ENCODE results near the gene MVD. TPM values are rescaled to one million over a fixed set of nuclear protein-coding genes. Genes with fewer than 3 reads are reported as not detected.

The MVD gene
- total and polyA plus RNA-seq, 2 of the 13 experiments (the other 11 are each of a cell fraction or from before 2014, with no cell fraction given): 28.1 to 187 TPM

DNA sequence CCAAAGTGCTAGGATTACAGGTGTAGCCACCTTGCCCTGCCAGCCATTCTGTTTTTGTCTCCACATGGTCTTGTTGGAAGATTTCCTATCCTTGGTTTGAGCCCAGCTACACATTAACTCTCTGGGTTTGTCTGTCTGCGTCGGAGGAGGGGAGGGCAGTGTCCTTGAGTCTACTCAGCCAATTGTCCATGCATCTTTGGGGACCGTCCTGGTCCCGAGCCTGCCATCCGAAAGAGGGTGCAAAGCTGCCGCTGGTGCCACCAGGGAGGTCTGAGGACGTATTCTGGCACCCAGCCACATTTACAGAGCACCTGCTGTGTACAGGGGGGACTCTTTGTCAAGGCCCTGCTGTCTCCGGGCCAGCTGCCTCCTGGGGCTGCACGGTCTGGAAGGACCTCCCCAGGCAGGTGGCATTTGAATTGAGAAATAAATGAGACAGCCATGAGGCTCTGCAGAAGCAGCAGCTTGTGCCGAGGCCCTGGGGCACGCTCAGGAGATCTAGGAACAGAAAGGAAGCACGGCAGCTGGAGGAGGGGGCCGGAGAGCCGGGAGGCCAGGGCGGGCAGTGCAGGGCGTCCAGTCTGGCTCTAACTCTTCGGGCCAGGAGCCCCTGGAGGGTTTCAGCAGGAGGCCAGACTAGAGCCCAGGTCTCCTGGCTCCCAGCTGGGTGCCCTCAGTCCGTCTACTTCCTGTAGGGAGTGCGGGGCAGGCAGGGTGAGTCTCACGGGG, 13.5 kb downstream of the MVD start (continued):
- TF ChIP-seq HINFP (CRISPR knock-in tag; IDR thresholded peaks at IDR 0.05; ENCODE audit: low read depth): no peak
- TF ChIP-seq ZBTB38 (CRISPR knock-in tag; IDR thresholded peaks at IDR 0.05): no peak
- TF ChIP-seq MTERF4 (CRISPR knock-in tag; IDR thresholded peaks at IDR 0.05): no peak
- TF ChIP-seq ZFAT (CRISPR knock-in tag; conservative IDR thresholded peaks at IDR 0.05): no peak
- TF ChIP-seq, protein P1, sequence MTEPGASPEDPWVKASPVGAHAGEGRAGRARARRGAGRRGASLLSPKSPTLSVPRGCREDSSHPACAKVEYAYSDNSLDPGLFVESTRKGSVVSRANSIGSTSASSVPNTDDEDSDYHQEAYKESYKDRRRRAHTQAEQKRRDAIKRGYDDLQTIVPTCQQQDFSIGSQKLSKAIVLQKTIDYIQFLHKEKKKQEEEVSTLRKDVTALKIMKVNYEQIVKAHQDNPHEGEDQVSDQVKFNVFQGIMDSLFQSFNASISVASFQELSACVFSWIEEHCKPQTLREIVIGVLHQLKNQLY (CRISPR knock-in tag; IDR thresholded peaks at IDR 0.05): no peak
- peak; percentile 58; the same call in 1 of the 2 replicates for TF ChIP-seq ZNF138 (CRISPR knock-in tag; IDR thresholded peaks at IDR 0.05; ENCODE audit: low read depth)
- no peak for TF ChIP-seq ZNF232 (CRISPR knock-in tag; IDR thresholded peaks at IDR 0.05; ENCODE audit: borderline replicate concordance)
- TF ChIP-seq MIER2 (CRISPR knock-in tag; IDR thresholded peaks at IDR 0.05): no peak
- TF ChIP-seq MXI1 (IDR thresholded peaks at IDR 0.05; ENCODE audit: borderline replicate concordance, low read depth, low read length): no peak
- TF ChIP-seq IRF2 (CRISPR knock-in tag; IDR thresholded peaks at IDR 0.05): no peak
- TF ChIP-seq HES4 (CRISPR knock-in tag; IDR thresholded peaks at IDR 0.05; ENCODE audit: borderline replicate concordance): no peak
- TF ChIP-seq KLF16 (CRISPR knock-in tag; IDR thresholded peaks at IDR 0.05): 0 out of 4 replicates have a peak, but pooled peaks of 1 of the 2 experiments have one; percentile 31
- TF ChIP-seq NONO (IDR thresholded peaks at IDR 0.05): no peak
- TF ChIP-seq NONO (CRISPR knock-in tag; conservative IDR thresholded peaks at IDR 0.05): no peak
- no peak for TF ChIP-seq SMC3 (IDR thresholded peaks at IDR 0.05; ENCODE audit: low read length)
- no peak for TF ChIP-seq FOSL1 (CRISPR knock-in tag; IDR thresholded peaks at IDR 0.05; ENCODE audit: borderline replicate concordance)
- TF ChIP-seq, protein P2, sequence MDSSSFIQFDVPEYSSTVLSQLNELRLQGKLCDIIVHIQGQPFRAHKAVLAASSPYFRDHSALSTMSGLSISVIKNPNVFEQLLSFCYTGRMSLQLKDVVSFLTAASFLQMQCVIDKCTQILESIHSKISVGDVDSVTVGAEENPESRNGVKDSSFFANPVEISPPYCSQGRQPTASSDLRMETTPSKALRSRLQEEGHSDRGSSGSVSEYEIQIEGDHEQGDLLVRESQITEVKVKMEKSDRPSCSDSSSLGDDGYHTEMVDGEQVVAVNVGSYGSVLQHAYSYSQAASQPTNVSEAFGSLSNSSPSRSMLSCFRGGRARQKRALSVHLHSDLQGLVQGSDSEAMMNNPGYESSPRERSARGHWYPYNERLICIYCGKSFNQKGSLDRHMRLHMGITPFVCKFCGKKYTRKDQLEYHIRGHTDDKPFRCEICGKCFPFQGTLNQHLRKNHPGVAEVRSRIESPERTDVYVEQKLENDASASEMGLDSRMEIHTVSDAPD (CRISPR knock-in tag; IDR thresholded peaks at IDR 0.05): no peak
- TF ChIP-seq, protein P3, sequence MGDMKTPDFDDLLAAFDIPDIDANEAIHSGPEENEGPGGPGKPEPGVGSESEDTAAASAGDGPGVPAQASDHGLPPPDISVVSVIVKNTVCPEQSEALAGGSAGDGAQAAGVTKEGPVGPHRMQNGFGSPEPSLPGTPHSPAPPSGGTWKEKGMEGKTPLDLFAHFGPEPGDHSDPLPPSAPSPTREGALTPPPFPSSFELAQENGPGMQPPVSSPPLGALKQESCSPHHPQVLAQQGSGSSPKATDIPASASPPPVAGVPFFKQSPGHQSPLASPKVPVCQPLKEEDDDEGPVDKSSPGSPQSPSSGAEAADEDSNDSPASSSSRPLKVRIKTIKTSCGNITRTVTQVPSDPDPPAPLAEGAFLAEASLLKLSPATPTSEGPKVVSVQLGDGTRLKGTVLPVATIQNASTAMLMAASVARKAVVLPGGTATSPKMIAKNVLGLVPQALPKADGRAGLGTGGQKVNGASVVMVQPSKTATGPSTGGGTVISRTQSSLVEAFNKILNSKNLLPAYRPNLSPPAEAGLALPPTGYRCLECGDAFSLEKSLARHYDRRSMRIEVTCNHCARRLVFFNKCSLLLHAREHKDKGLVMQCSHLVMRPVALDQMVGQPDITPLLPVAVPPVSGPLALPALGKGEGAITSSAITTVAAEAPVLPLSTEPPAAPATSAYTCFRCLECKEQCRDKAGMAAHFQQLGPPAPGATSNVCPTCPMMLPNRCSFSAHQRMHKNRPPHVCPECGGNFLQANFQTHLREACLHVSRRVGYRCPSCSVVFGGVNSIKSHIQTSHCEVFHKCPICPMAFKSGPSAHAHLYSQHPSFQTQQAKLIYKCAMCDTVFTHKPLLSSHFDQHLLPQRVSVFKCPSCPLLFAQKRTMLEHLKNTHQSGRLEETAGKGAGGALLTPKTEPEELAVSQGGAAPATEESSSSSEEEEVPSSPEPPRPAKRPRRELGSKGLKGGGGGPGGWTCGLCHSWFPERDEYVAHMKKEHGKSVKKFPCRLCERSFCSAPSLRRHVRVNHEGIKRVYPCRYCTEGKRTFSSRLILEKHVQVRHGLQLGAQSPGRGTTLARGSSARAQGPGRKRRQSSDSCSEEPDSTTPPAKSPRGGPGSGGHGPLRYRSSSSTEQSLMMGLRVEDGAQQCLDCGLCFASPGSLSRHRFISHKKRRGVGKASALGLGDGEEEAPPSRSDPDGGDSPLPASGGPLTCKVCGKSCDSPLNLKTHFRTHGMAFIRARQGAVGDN (CRISPR knock-in tag; IDR thresholded peaks at IDR 0.05): peak; percentile 43
- no peak for TF ChIP-seq HMGA1 (CRISPR knock-in tag; conservative IDR thresholded peaks at IDR 0.05)
- no peak for TF ChIP-seq GTF3A (CRISPR knock-in tag; conservative IDR thresholded peaks at IDR 0.05)
- no peak for TF ChIP-seq CEBPB (IDR thresholded peaks at IDR 0.05; ENCODE audit: borderline replicate concordance, low read depth, low read length)
- no peak for TF ChIP-seq ZNF781 (CRISPR knock-in tag; IDR thresholded peaks at IDR 0.05; ENCODE audit: borderline replicate concordance, not compliant biosample characterization)

Data from HepG2 (cell line).